ENCODE measurements around the gene JAML. TPM values are rescaled to one million over a fixed set of nuclear protein-coding genes. Genes with fewer than 3 reads are reported as not detected.

Gene JAML
- total and polyA plus RNA-seq, 2 donors: 39.7 to 58.8 TPM

DNA sequence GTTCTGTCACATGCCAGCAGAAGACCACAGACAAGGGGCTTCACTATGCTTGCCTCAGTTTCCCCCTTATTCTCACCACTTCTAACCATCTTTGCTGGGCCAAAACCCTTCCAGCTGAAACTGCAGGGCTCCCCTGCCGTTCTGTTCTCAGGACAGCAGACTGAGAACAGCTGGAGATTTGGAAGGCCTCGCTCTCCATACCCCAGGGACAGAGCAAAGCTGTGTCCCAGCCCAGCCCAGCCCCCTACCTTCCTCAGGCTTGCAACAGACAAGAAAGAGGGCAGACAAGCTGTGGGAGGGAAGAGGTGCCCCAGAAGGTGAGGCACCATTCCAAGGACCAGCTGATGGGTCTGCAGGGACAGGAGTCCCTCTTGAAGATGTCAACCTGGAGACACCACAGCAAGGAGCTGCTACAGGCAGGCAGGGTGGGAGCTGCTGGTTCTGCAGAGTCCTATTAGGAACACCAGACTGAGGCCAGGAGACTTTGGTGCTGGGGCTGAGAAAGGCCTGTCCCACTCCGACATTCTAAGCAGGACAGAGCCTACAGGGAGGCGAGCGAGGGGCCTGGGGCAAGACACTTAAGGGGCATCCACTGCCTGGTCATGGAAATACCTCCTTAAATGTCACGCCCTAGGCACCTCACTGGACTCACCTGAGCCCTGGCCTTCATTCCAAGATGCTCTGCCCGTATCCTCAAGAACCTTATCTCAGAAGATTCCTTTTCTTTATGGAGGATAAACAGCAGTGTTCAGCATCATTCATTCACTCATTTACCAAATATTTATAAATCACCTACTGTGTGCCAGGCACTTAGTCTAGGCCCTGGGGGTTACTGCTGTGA, 55.3 kb downstream of the JAML start:
- Histone ChIP-seq H3K9me3 (ENCODE audit: control insufficient read depth in 2 of 2, insufficient read depth in 1 of 2, low read length in 1 of 2) (no peaks in the 10 kb centered on the region), H3K27ac (ENCODE audit: low read depth in 1 of 2, low read length in 1 of 2) (no peak overlapping the region), H3K36me3 (ENCODE audit: control insufficient read depth in 2 of 2, insufficient read depth in 2 of 2, low read length in 1 of 2) (no peaks in the 10 kb centered on the region), H3K4me1 (ENCODE audit: control insufficient read depth in 2 of 2, insufficient read depth in 2 of 2, low read length in 2 of 2) (peaks cover 5 to 8% of the 10 kb centered on the region in 2 donors), H3K4me3 (ENCODE audit: low read length in 2 of 2) (no peak overlapping the region), H3K27me3 (ENCODE audit: control insufficient read depth in 2 of 2, insufficient read depth in 1 of 2, low read length in 1 of 2) (peaks cover 0 to 41% of the 10 kb centered on the region in 2 donors)
- 95% methylated on average over 7 of the region's 7 CpGs for WGBS
- DNase-seq (ENCODE audit: low read depth in 6 of 9, low spot score in 9 of 9): no peak

DNA sequence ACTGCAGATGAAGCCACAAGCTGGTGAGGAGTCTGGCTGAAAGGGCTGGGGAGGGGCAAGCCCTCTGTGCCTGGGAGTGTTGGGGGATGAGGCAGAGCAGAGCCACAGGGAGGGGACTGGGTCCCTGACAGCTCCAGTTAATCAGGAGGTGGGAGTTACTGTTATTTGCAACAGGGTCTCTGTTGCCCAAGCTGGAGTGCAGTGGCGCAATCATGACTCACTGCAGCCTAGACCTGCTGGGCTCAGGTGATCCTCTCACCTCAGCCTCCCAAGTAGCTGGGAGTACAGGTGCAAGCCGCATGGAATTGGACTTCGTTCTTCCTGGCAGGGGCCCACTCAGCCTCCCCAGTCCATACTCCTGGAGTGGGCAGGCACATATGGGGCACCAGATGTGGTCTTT, 56.1 kb downstream of the JAML start:
- over 99% methylated on average over 3 of the region's 3 CpGs for WGBS
- Histone ChIP-seq H3K27ac (ENCODE audit: low read depth in 1 of 2, low read length in 1 of 2) (no peak overlapping the region), H3K4me3 (ENCODE audit: low read length in 2 of 2) (no peak overlapping the region), H3K9me3 (ENCODE audit: control insufficient read depth in 2 of 2, insufficient read depth in 1 of 2, low read length in 1 of 2) (no peaks in the 10 kb centered on the region), H3K4me1 (ENCODE audit: control insufficient read depth in 2 of 2, insufficient read depth in 2 of 2, low read length in 2 of 2) (peaks cover 5 to 8% of the 10 kb centered on the region in 2 donors), H3K36me3 (ENCODE audit: control insufficient read depth in 2 of 2, insufficient read depth in 2 of 2, low read length in 1 of 2) (no peaks in the 10 kb centered on the region), H3K27me3 (ENCODE audit: control insufficient read depth in 2 of 2, insufficient read depth in 1 of 2, low read length in 1 of 2) (peaks cover 0 to 47% of the 10 kb centered on the region in 2 donors)
- no peak for DNase-seq (ENCODE audit: low read depth in 6 of 9, low spot score in 9 of 9)

DNA sequence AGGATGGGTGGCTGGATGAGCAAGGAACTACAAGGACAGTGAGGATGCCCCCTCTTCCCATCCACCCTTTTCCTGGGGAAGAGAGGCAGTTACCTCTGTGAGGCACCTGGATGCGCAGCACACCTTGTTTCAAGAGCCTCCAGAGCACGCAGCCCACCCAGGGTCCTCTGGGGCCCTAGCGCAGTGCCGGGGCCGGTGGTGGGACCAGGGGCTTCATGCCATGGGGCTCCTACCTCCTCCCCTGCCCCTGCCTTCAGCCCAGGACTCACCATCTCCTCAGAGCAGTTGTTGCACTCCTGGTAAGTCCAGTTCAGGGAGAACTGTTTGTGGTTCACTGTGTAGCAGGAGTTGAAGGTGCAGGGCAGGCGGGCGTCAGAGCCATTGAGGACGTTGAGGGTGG, 56.5 kb downstream of the JAML start:
- Histone ChIP-seq H3K4me3 (ENCODE audit: low read length in 2 of 2) (no peak overlapping the region), H3K9me3 (ENCODE audit: control insufficient read depth in 2 of 2, insufficient read depth in 1 of 2, low read length in 1 of 2) (no peaks in the 10 kb centered on the region), H3K27me3 (ENCODE audit: control insufficient read depth in 2 of 2, insufficient read depth in 1 of 2, low read length in 1 of 2) (peaks cover 0 to 51% of the 10 kb centered on the region in 2 donors), H3K27ac (ENCODE audit: low read depth in 1 of 2, low read length in 1 of 2) (no peak overlapping the region), H3K4me1 (ENCODE audit: control insufficient read depth in 2 of 2, insufficient read depth in 2 of 2, low read length in 2 of 2) (peaks cover 5 to 8% of the 10 kb centered on the region in 2 donors), H3K36me3 (ENCODE audit: control insufficient read depth in 2 of 2, insufficient read depth in 2 of 2, low read length in 1 of 2) (no peaks in the 10 kb centered on the region)
- WGBS: 89% methylated on average over 8 of the region's 8 CpGs
- no peak for DNase-seq (ENCODE audit: low read depth in 6 of 9, low spot score in 9 of 9)

- 91% methylated on average over 12 of the region's 12 CpGs for WGBS
- Histone ChIP-seq H3K4me3 (ENCODE audit: low read length in 2 of 2) (no peak overlapping the region), H3K27ac (ENCODE audit: low read depth in 1 of 2, low read length in 1 of 2) (no peak overlapping the region), H3K4me1 (ENCODE audit: control insufficient read depth in 2 of 2, insufficient read depth in 2 of 2, low read length in 2 of 2) (peaks cover 5 to 8% of the 10 kb centered on the region in 2 donors), H3K9me3 (ENCODE audit: control insufficient read depth in 2 of 2, insufficient read depth in 1 of 2, low read length in 1 of 2) (no peaks in the 10 kb centered on the region), H3K27me3 (ENCODE audit: control insufficient read depth in 2 of 2, insufficient read depth in 1 of 2, low read length in 1 of 2) (peaks cover 0 to 51% of the 10 kb centered on the region in 2 donors), H3K36me3 (ENCODE audit: control insufficient read depth in 2 of 2, insufficient read depth in 2 of 2, low read length in 1 of 2) (no peaks in the 10 kb centered on the region)
- DNase-seq (ENCODE audit: low read depth in 6 of 9, low spot score in 9 of 9): no peak
Measured at GRCh38 chr11:118167906-118168305, 56.9 kb downstream of the JAML start.

GRCh38 chr11:118167253-118167652, 57.6 kb downstream of the JAML start:
- Histone ChIP-seq H3K4me1 (ENCODE audit: control insufficient read depth in 2 of 2, insufficient read depth in 2 of 2, low read length in 2 of 2) (peaks cover 5 to 8% of the 10 kb centered on the region in 2 donors), H3K9me3 (ENCODE audit: control insufficient read depth in 2 of 2, insufficient read depth in 1 of 2, low read length in 1 of 2) (no peaks in the 10 kb centered on the region), H3K27ac (ENCODE audit: low read depth in 1 of 2, low read length in 1 of 2) (no peak overlapping the region), H3K4me3 (ENCODE audit: low read length in 2 of 2) (no peak overlapping the region), H3K36me3 (ENCODE audit: control insufficient read depth in 2 of 2, insufficient read depth in 2 of 2, low read length in 1 of 2) (no peaks in the 10 kb centered on the region), H3K27me3 (ENCODE audit: control insufficient read depth in 2 of 2, insufficient read depth in 1 of 2, low read length in 1 of 2) (peaks cover 0 to 54% of the 10 kb centered on the region in 2 donors)
- 96% methylated on average over 2 of the region's 2 CpGs for WGBS
- no peak for DNase-seq (ENCODE audit: low read depth in 6 of 9, low spot score in 9 of 9)

DNA sequence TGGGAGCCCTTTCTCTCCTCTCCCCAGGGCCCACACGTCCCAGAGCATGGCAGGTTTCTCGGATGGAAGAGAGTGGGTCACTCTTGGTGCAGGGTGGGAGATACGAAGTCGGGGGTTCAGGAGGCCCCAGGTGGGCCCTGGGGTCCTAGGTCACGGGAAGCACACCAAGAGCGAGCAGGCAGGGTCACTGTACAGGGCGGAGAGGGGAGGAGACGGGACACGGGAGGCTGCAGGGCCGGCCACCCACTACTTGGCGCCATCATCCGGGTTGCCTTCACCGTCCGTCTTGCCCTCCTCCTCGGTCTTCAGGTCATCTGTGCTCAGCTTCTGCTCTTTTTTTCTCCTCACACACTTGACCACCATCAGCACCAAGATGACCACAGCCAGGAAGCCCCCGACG, 58.2 kb downstream of the JAML start:
- WGBS: 93% methylated on average over 17 of the region's 17 CpGs
- H3K27me3 ChIP-seq (ENCODE audit: control insufficient read depth in 2 of 2, insufficient read depth in 1 of 2, low read length in 1 of 2): peaks cover 0 to 60% of the 10 kb centered on the region in 2 donors

GRCh38 chr11:118164885-118165284, 59.9 kb downstream of the JAML start:
- no peak overlapping the region for H3K4me3 ChIP-seq (ENCODE audit: low read length in 2 of 2)
- H3K9me3 ChIP-seq (ENCODE audit: control insufficient read depth in 2 of 2, insufficient read depth in 1 of 2, low read length in 1 of 2): no peaks in the 10 kb centered on the region
- WGBS: 90% methylated on average over 2 of the region's 2 CpGs
- no peak overlapping the region for H3K27ac ChIP-seq (ENCODE audit: low read depth in 1 of 2, low read length in 1 of 2)
- no peak for DNase-seq (ENCODE audit: low read depth in 6 of 9, low spot score in 9 of 9)
- H3K36me3 ChIP-seq (ENCODE audit: control insufficient read depth in 2 of 2, insufficient read depth in 2 of 2, low read length in 1 of 2): no peaks in the 10 kb centered on the region
- H3K27me3 ChIP-seq (ENCODE audit: control insufficient read depth in 2 of 2, insufficient read depth in 1 of 2, low read length in 1 of 2): peaks cover 0 to 57% of the 10 kb centered on the region in 2 donors
- H3K4me1 ChIP-seq (ENCODE audit: control insufficient read depth in 2 of 2, insufficient read depth in 2 of 2, low read length in 2 of 2): no peaks in the 10 kb centered on the region

More for the DNA sequence above, 58.2 kb downstream of the JAML start:
- Histone ChIP-seq H3K4me3 (ENCODE audit: low read length in 2 of 2) (no peak overlapping the region), H3K9me3 (ENCODE audit: control insufficient read depth in 2 of 2, insufficient read depth in 1 of 2, low read length in 1 of 2) (no peaks in the 10 kb centered on the region), H3K36me3 (ENCODE audit: control insufficient read depth in 2 of 2, insufficient read depth in 2 of 2, low read length in 1 of 2) (no peaks in the 10 kb centered on the region), H3K27ac (ENCODE audit: low read depth in 1 of 2, low read length in 1 of 2) (no peak overlapping the region), H3K4me1 (ENCODE audit: control insufficient read depth in 2 of 2, insufficient read depth in 2 of 2, low read length in 2 of 2) (peaks cover 2 to 5% of the 10 kb centered on the region in 2 donors)
- DNase-seq (ENCODE audit: low read depth in 6 of 9, low spot score in 9 of 9): no peak

GRCh38 chr11:118163494-118163893, 61.3 kb downstream of the JAML start:
- no peak overlapping the region for H3K27ac ChIP-seq (ENCODE audit: low read depth in 1 of 2, low read length in 1 of 2)
- WGBS: 92% methylated on average over 5 of the region's 5 CpGs
- no peaks in the 10 kb centered on the region for H3K4me1 ChIP-seq (ENCODE audit: control insufficient read depth in 2 of 2, insufficient read depth in 2 of 2, low read length in 2 of 2)
- H3K27me3 ChIP-seq (ENCODE audit: control insufficient read depth in 2 of 2, insufficient read depth in 1 of 2, low read length in 1 of 2): peaks cover 4 to 59% of the 10 kb centered on the region in 2 donors
- no peaks in the 10 kb centered on the region for H3K36me3 ChIP-seq (ENCODE audit: control insufficient read depth in 2 of 2, insufficient read depth in 2 of 2, low read length in 1 of 2)
- no peak for DNase-seq (ENCODE audit: low read depth in 6 of 9, low spot score in 9 of 9)
- H3K9me3 ChIP-seq (ENCODE audit: control insufficient read depth in 2 of 2, insufficient read depth in 1 of 2, low read length in 1 of 2): no peaks in the 10 kb centered on the region
- H3K4me3 ChIP-seq (ENCODE audit: low read length in 2 of 2): no peak overlapping the region

- Histone ChIP-seq H3K9me3 (ENCODE audit: control insufficient read depth in 2 of 2, insufficient read depth in 1 of 2, low read length in 1 of 2) (no peaks in the 10 kb centered on the region), H3K27ac (ENCODE audit: low read depth in 1 of 2, low read length in 1 of 2) (no peak overlapping the region), H3K36me3 (ENCODE audit: control insufficient read depth in 2 of 2, insufficient read depth in 2 of 2, low read length in 1 of 2) (no peaks in the 10 kb centered on the region), H3K4me3 (ENCODE audit: low read length in 2 of 2) (no peak overlapping the region), H3K4me1 (ENCODE audit: control insufficient read depth in 2 of 2, insufficient read depth in 2 of 2, low read length in 2 of 2) (no peaks in the 10 kb centered on the region), H3K27me3 (ENCODE audit: control insufficient read depth in 2 of 2, insufficient read depth in 1 of 2, low read length in 1 of 2) (peaks cover 4 to 59% of the 10 kb centered on the region in 2 donors)
- DNase-seq (ENCODE audit: low read depth in 6 of 9, low spot score in 9 of 9): no peak
- 91% methylated on average over 3 of the region's 3 CpGs for WGBS
Measured at GRCh38 chr11:118162846-118163245, 62.0 kb downstream of the JAML start.

Measured in thymus (tissue), 11 donors.